ENCODE measurements around the gene PLEKHF1.

Gene PLEKHF1

GRCh38 chr19:29687897-29688728 lies 22.9 kb downstream of the PLEKHF1 start:
- no peak overlapping the region for H3K4me3 ChIP-seq (ENCODE audit: low read length)

GRCh38 chr19:29690842-29691241 lies 25.6 kb downstream of the PLEKHF1 start:
- no peak for TF ChIP-seq ZNF274 (IDR thresholded peaks at IDR 0.05; ENCODE audit: low read depth, low read length)
- H3K4me3 ChIP-seq (ENCODE audit: low read length) = no peak overlapping the region

More at GRCh38 chr19:29687897-29688728, 22.9 kb downstream of the PLEKHF1 start:
- TF ChIP-seq ZNF274 (IDR thresholded peaks at IDR 0.05; ENCODE audit: low read depth, low read length) = no peak

- TF ChIP-seq ZNF274 (IDR thresholded peaks at IDR 0.05; ENCODE audit: low read depth, low read length) = no peak
- H3K4me3 ChIP-seq (ENCODE audit: low read length) = no peak overlapping the region
Observed at GRCh38 chr19:29694161-29694560, 28.9 kb downstream of the PLEKHF1 start.

- no peak overlapping the region for H3K4me3 ChIP-seq (ENCODE audit: low read length)
- no peak for TF ChIP-seq ZNF274 (IDR thresholded peaks at IDR 0.05; ENCODE audit: low read depth, low read length)
Observed at GRCh38 chr19:29694669-29695627, 29.7 kb downstream of the PLEKHF1 start.

GRCh38 chr19:29695765-29696564 lies 30.7 kb downstream of the PLEKHF1 start:
- no peak for TF ChIP-seq ZNF274 (IDR thresholded peaks at IDR 0.05; ENCODE audit: low read depth, low read length)
- no peak overlapping the region for H3K4me3 ChIP-seq (ENCODE audit: low read length)

- TF ChIP-seq ZNF274 (IDR thresholded peaks at IDR 0.05; ENCODE audit: low read depth, low read length) = no peak
- no peak overlapping the region for H3K4me3 ChIP-seq (ENCODE audit: low read length)
Observed at GRCh38 chr19:29696565-29696846, 31.2 kb downstream of the PLEKHF1 start.

- H3K4me3 ChIP-seq (ENCODE audit: low read length) = no peak overlapping the region
- no peak for TF ChIP-seq ZNF274 (IDR thresholded peaks at IDR 0.05; ENCODE audit: low read depth, low read length)
Observed at GRCh38 chr19:29697523-29698261, 32.4 kb downstream of the PLEKHF1 start.

- TF ChIP-seq ZNF274 (IDR thresholded peaks at IDR 0.05; ENCODE audit: low read depth, low read length) = no peak
- H3K4me3 ChIP-seq (ENCODE audit: low read length) = no peak overlapping the region
Observed at GRCh38 chr19:29699861-29700260, 34.6 kb downstream of the PLEKHF1 start.

GRCh38 chr19:29700498-29700897 lies 35.2 kb downstream of the PLEKHF1 start:
- no peak overlapping the region for H3K4me3 ChIP-seq (ENCODE audit: low read length)
- TF ChIP-seq ZNF274 (IDR thresholded peaks at IDR 0.05; ENCODE audit: low read depth, low read length) = no peak

GRCh38 chr19:29702161-29702962 lies 37.1 kb downstream of the PLEKHF1 start:
- TF ChIP-seq ZNF274 (IDR thresholded peaks at IDR 0.05; ENCODE audit: low read depth, low read length) = no peak
- no peak overlapping the region for H3K4me3 ChIP-seq (ENCODE audit: low read length)

- no peak overlapping the region for H3K4me3 ChIP-seq (ENCODE audit: low read length)
- TF ChIP-seq ZNF274 (IDR thresholded peaks at IDR 0.05; ENCODE audit: low read depth, low read length) = no peak
Observed at GRCh38 chr19:29702963-29703320, 37.7 kb downstream of the PLEKHF1 start.

GRCh38 chr19:29704562-29705558 lies 39.6 kb downstream of the PLEKHF1 start:
- no peak for TF ChIP-seq ZNF274 (IDR thresholded peaks at IDR 0.05; ENCODE audit: low read depth, low read length)
- H3K4me3 ChIP-seq (ENCODE audit: low read length) = no peak overlapping the region
